ENCODE data around the gene MCM3AP. TPM values are rescaled to one million over a fixed set of nuclear protein-coding genes. Genes with fewer than 3 reads are reported as not detected.

The MCM3AP gene
- total and polyA plus RNA-seq, 2 experiments from 2014 or later = 30.9 to 56.1 TPM

- in situ Hi-C loops (cut with MboI) = no loop called here
- H3K4me3 ChIP-seq = peak within 1 kb of the TSS; percentile 90
- peak within 1 kb of the TSS; percentile 76 for H3K27ac ChIP-seq
- DNase-seq = peak; percentile 96
- H3K79me2 ChIP-seq (ENCODE audit: insufficient read depth) = peaks cover 83% of the 10 kb centered on the region
- peaks cover 10% of the 10 kb centered on the region; the same call in 1 of the 2 replicates for H3K36me3 ChIP-seq (ENCODE audit: low read depth)
- peaks cover 25% of the 10 kb centered on the region for H3F3A ChIP-seq (ENCODE audit: insufficient read depth)
- H2AFZ ChIP-seq = peak within 1 kb of the TSS; percentile 96
- H3K9ac ChIP-seq = peak within 1 kb of the TSS; percentile 88
- peaks cover 37% of the 10 kb centered on the region for H3K4me1 ChIP-seq (ENCODE audit: insufficient read depth)
- 1 to 2% methylated on average over 81 to 93 of the region's 105 CpGs for WGBS, 2 experiments (ENCODE audit: low coverage in 1 of 2, low lambda C conversion rate in 2 of 2, missing lambda C conversion rate in 2 of 2)
- no peaks in the 10 kb centered on the region for H4K20me1 ChIP-seq (ENCODE audit: insufficient read depth)
- H3K9me2 ChIP-seq (ENCODE audit: insufficient read depth) = no peaks in the 10 kb centered on the region
- no peak for TF ChIP-seq EZH2 (IDR thresholded peaks at IDR 0.05; ENCODE audit: insufficient read depth, poor library complexity, severe bottlenecking)
- no peak for TF ChIP-seq EZH2phosphoT487 (IDR thresholded peaks at IDR 0.05; ENCODE audit: insufficient read depth, low read depth)
- no peaks in the 10 kb centered on the region for H3K9me3 ChIP-seq (ENCODE audit: low read depth)
- H3K4me2 ChIP-seq (ENCODE audit: unreplicated experiment) = peak within 1 kb of the TSS; percentile 95
- H3K27me3 ChIP-seq (replicated peaks; ENCODE audit: insufficient read depth) = no peaks in the 10 kb centered on the region
Measured at GRCh38 chr21:46285761-46286647, 593 bp upstream of the MCM3AP start, which contains the start of gene YBEY. YBEY (plus strand) TSS chr21:46286342; CDS start chr21:46286914, 572 bp downstream.

GRCh38 chr21:46284733-46285132 lies 678 bp downstream of the MCM3AP start:
- in situ Hi-C loops (cut with MboI) = no loop called here
- H3K4me2 ChIP-seq (ENCODE audit: unreplicated experiment) = peak overlapping the region; percentile 95
- H4K20me1 ChIP-seq (ENCODE audit: insufficient read depth) = no peaks in the 10 kb centered on the region
- peaks cover 25% of the 10 kb centered on the region for H3F3A ChIP-seq (ENCODE audit: insufficient read depth)
- H3K4me3 ChIP-seq = peak overlapping the region; percentile 90
- H3K27ac ChIP-seq = peak overlapping the region; percentile 76
- peaks cover 85% of the 10 kb centered on the region for H3K79me2 ChIP-seq (ENCODE audit: insufficient read depth)
- no peak for TF ChIP-seq EZH2 (IDR thresholded peaks at IDR 0.05; ENCODE audit: insufficient read depth, poor library complexity, severe bottlenecking)
- TF ChIP-seq EZH2phosphoT487 (IDR thresholded peaks at IDR 0.05; ENCODE audit: insufficient read depth, low read depth) = no peak
- peak overlapping the region; percentile 88 for H3K9ac ChIP-seq
- 100% methylated on average over 1 of the region's 1 CpG for WGBS, 2 experiments (ENCODE audit: low coverage in 1 of 2, low lambda C conversion rate in 2 of 2, missing lambda C conversion rate in 2 of 2)
- H3K36me3 ChIP-seq (ENCODE audit: low read depth) = peaks cover 13% of the 10 kb centered on the region; the same call in 1 of the 2 replicates
- no peaks in the 10 kb centered on the region for H3K9me3 ChIP-seq (ENCODE audit: low read depth)
- H3K27me3 ChIP-seq (replicated peaks; ENCODE audit: insufficient read depth) = no peaks in the 10 kb centered on the region
- DNase-seq = no peak
- no peaks in the 10 kb centered on the region for H3K9me2 ChIP-seq (ENCODE audit: insufficient read depth)
- H3K4me1 ChIP-seq (ENCODE audit: insufficient read depth) = peaks cover 37% of the 10 kb centered on the region
- no peak overlapping the region for H2AFZ ChIP-seq

- no peaks in the 10 kb centered on the region for H3K27me3 ChIP-seq (replicated peaks; ENCODE audit: insufficient read depth)
- peak overlapping the region; percentile 95 for H3K4me2 ChIP-seq (ENCODE audit: unreplicated experiment)
- H3K79me2 ChIP-seq (ENCODE audit: insufficient read depth) = peaks cover 85% of the 10 kb centered on the region
- no peak overlapping the region for H3K27ac ChIP-seq
- peaks cover 37% of the 10 kb centered on the region for H3K4me1 ChIP-seq (ENCODE audit: insufficient read depth)
- TF ChIP-seq EZH2phosphoT487 (IDR thresholded peaks at IDR 0.05; ENCODE audit: insufficient read depth, low read depth) = no peak
- TF ChIP-seq EZH2 (IDR thresholded peaks at IDR 0.05; ENCODE audit: insufficient read depth, poor library complexity, severe bottlenecking) = no peak
- no peaks in the 10 kb centered on the region for H3K9me2 ChIP-seq (ENCODE audit: insufficient read depth)
- no peaks in the 10 kb centered on the region for H3K9me3 ChIP-seq (ENCODE audit: low read depth)
- H4K20me1 ChIP-seq (ENCODE audit: insufficient read depth) = no peaks in the 10 kb centered on the region
- H3F3A ChIP-seq (ENCODE audit: insufficient read depth) = peaks cover 25% of the 10 kb centered on the region
- H3K36me3 ChIP-seq (ENCODE audit: low read depth) = peaks cover 19% of the 10 kb centered on the region
- in situ Hi-C loops (cut with MboI) = no loop called here
- H2AFZ ChIP-seq = no peak overlapping the region
- 86 to 89% methylated on average over 15 of the region's 15 CpGs for WGBS, 2 experiments (ENCODE audit: low coverage in 1 of 2, low lambda C conversion rate in 2 of 2, missing lambda C conversion rate in 2 of 2)
- peak overlapping the region; percentile 90 for H3K4me3 ChIP-seq
- H3K9ac ChIP-seq = peak overlapping the region; percentile 88
- no peak for DNase-seq
Measured at GRCh38 chr21:46284077-46284644, 1.2 kb downstream of the MCM3AP start.

GRCh38 chr21:46274797-46275390 lies 10.5 kb downstream of the MCM3AP start:
- WGBS, 2 experiments (ENCODE audit: low coverage in 1 of 2, low lambda C conversion rate in 2 of 2, missing lambda C conversion rate in 2 of 2) = 89 to 94% methylated on average over 11 of the region's 11 CpGs
- no peaks in the 10 kb centered on the region; the same call in 1 of the 2 replicates for H3F3A ChIP-seq (ENCODE audit: insufficient read depth)
- H3K9me2 ChIP-seq (ENCODE audit: insufficient read depth) = no peaks in the 10 kb centered on the region
- H3K4me3 ChIP-seq = no peak overlapping the region
- TF ChIP-seq EZH2phosphoT487 (IDR thresholded peaks at IDR 0.05; ENCODE audit: insufficient read depth, low read depth) = no peak
- TF ChIP-seq EZH2 (IDR thresholded peaks at IDR 0.05; ENCODE audit: insufficient read depth, poor library complexity, severe bottlenecking) = no peak
- DNase-seq = no peak
- H3K4me2 ChIP-seq (ENCODE audit: unreplicated experiment) = no peak overlapping the region
- peaks cover 82% of the 10 kb centered on the region for H3K36me3 ChIP-seq (ENCODE audit: low read depth)
- no peaks in the 10 kb centered on the region for H3K4me1 ChIP-seq (ENCODE audit: insufficient read depth)
- H3K9me3 ChIP-seq (ENCODE audit: low read depth) = no peaks in the 10 kb centered on the region
- no peak overlapping the region for H2AFZ ChIP-seq
- in situ Hi-C loops (cut with MboI) = no loop called here
- no peaks in the 10 kb centered on the region; the same call in 1 of the 2 replicates for H4K20me1 ChIP-seq (ENCODE audit: insufficient read depth)
- H3K9ac ChIP-seq = no peak overlapping the region
- H3K79me2 ChIP-seq (ENCODE audit: insufficient read depth) = peaks cover 61% of the 10 kb centered on the region
- no peak overlapping the region for H3K27ac ChIP-seq
- no peaks in the 10 kb centered on the region for H3K27me3 ChIP-seq (replicated peaks; ENCODE audit: insufficient read depth)
